Omental fat pad (tissue), 4 donors: ENCODE results near the gene SLC12A2. TPM values are rescaled to one million over a fixed set of nuclear protein-coding genes. Genes with fewer than 3 reads are reported as not detected.

Source experiments
- ATAC-seq: fragments of 150-250 bp; one replicate; pipeline ENCODE4 v1.9.1; 2016; ENCODE audit warnings: mild to moderate bottlenecking, moderate library complexity; ENCODE audit not compliant: low FRiP score
- DNase-seq: peaks from one replicate; pipeline ENCODE4 v3.0.0-alpha.2; 2019; ENCODE audit warnings: low spot score
- total RNA-seq, 4 donors: library from RNA; depleted of rRNA; stranded (reverse); fragments of >200 nt; gene quantifications; one replicate each; pipeline ENCODE4 v1.1.0, GENCODE V29; 2016
- TF ChIP-seq, protein P1 (sequence below), 3 donors: fragments of 450-650 bp; IDR thresholded peaks; one replicate each; pipeline ENCODE4 v1.5.1; 2016 to 2017; ENCODE audit warnings: antibody characterized with exemption in 3 of 3, mild to moderate bottlenecking in 3 of 3, moderate library complexity in 2 of 3

The SLC12A2 gene
- total RNA-seq, 4 donors from 2014 or later, result 14.4 to 28.1 (median 20.6) TPM

GRCh38 chr5:128174951-128175350 lies 91.4 kb downstream of the SLC12A2 start:
- no peak for ATAC-seq
- no peak for DNase-seq
- TF ChIP-seq, protein P1, sequence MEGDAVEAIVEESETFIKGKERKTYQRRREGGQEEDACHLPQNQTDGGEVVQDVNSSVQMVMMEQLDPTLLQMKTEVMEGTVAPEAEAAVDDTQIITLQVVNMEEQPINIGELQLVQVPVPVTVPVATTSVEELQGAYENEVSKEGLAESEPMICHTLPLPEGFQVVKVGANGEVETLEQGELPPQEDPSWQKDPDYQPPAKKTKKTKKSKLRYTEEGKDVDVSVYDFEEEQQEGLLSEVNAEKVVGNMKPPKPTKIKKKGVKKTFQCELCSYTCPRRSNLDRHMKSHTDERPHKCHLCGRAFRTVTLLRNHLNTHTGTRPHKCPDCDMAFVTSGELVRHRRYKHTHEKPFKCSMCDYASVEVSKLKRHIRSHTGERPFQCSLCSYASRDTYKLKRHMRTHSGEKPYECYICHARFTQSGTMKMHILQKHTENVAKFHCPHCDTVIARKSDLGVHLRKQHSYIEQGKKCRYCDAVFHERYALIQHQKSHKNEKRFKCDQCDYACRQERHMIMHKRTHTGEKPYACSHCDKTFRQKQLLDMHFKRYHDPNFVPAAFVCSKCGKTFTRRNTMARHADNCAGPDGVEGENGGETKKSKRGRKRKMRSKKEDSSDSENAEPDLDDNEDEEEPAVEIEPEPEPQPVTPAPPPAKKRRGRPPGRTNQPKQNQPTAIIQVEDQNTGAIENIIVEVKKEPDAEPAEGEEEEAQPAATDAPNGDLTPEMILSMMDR (IDR thresholded peaks at IDR 0.05), result no peak

GRCh38 chr5:128192368-128192767 lies 108.8 kb downstream of the SLC12A2 start:
- ATAC-seq, result no peak
- TF ChIP-seq, protein P1 (IDR thresholded peaks at IDR 0.05), result no peak
- no peak for DNase-seq

DNA sequence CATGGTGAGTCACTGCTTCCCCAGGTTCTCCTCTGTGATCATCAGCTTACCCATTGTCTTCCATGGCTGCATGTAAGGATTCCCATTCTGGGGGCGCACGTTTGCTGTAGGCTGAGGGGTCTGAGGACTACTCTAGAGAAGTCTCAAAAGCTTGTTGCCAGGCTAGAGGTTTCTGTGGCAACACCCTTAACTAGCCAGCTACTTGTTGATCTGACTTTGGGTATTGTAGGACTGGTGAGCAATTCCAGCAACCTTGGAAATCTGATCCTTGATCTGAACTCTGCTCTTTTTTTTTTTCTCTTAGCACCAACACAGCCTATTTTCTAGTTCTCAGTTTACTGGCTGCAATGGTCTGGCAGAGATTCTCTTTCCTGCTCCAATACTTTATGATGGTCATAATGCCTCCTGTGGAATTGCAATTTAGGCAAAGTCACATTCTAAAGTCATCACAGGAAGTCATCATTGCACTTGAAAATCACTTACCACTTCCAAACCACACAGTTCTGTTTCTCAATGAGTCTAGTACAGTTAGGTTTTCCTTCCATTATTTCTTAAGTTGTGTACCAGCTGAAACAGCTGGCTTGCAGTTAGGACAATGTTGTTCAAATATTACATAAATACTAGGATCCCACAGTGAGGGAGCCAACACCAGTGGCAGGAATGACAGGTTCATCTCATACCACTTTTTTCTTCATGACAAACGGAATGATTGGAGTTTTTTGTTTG lies 110.3 kb downstream of the SLC12A2 start:
- DNase-seq, result no peak
- ATAC-seq, result no peak
- TF ChIP-seq, protein P1 (IDR thresholded peaks at IDR 0.05), result no peak

DNA sequence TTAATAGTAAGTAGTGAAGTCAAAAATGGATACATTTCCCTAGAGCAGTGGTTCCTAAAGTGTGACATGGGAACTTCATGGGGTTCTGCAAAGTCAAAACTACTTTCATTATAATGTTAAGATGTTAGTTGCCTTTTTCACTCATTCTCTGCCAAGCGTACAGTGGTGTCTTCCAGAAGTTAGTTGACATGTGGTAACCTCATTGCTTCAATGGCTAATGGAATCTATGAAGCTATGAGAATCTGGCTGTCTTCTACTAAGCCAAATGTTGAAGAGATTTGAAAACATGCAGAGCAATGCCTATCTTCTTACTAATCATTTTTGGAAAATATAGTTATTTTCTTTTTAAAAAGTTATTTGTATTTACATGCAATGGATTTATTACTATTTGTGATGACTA lies 111.8 kb downstream of the SLC12A2 start:
- ATAC-seq, result no peak
- DNase-seq, result no peak
- TF ChIP-seq, protein P1 (IDR thresholded peaks at IDR 0.05), result no peak

GRCh38 chr5:128196080-128196479 lies 112.5 kb downstream of the SLC12A2 start:
- no peak for ATAC-seq
- TF ChIP-seq, protein P1 (IDR thresholded peaks at IDR 0.05), result no peak
- no peak for DNase-seq

GRCh38 chr5:128196791-128197190 lies 113.2 kb downstream of the SLC12A2 start:
- no peak for ATAC-seq
- DNase-seq, result no peak
- TF ChIP-seq, protein P1 (IDR thresholded peaks at IDR 0.05), result no peak

DNA sequence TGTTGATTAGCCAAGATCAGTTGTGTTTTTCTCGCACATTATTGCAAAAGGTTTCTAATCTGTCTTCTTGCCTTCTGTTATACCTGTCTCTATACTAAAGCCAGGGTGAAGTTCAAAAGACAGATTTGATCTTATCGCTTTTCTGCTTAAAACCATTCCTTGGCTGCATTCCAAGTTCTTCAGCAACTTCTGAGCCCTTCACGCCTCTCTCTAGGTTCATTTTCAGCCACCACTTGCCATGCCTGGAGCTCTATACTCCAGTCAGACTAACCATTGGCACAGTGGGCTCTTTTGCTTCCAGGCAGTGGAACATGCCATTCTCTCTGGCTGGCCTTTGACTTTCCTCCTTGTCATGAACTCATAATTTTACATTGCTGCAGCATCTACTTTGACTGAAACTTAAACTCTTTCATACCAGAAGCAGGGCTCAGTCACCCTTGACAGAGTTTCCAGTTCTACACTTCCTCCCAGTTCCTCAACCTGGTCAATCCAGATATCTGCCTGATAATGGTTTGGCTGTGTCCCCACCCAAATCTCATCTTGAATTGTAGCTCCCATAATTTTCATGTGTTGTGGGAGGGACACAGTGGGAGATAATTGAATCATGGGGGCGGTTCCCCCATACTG lies 114.4 kb downstream of the SLC12A2 start:
- no peak for ATAC-seq
- DNase-seq, result no peak
- TF ChIP-seq, protein P1 (IDR thresholded peaks at IDR 0.05), result no peak
